ENCODE data around the gene TSC2.

- no peak for TF ChIP-seq CTCF (IDR thresholded peaks at IDR 0.05)
- TF ChIP-seq POLR2A (IDR thresholded peaks at IDR 0.05): no peak
Measured at GRCh38 chr16:2090481-2090776, 42.6 kb downstream of the TSC2 start.
